MCF 10A (cell line): Measurements from ENCODE around the gene ATP6AP2. TPM values are rescaled to one million over a fixed set of nuclear protein-coding genes. Genes with fewer than 3 reads are reported as not detected.

Source experiments
- BruUV-seq: library from RNA; stranded (reverse); fragments of 400-500 nt; replicated peaks from 2 replicates; lab custom pipeline; 2021; lab: Mats Ljungman, UMichigan
- CTCF ChIA-PET: fragments of 300-600 bp; sonication (Branson Sonifier 250); formaldehyde crosslinking; extraction: SDS; loops from one replicate; lab custom pipeline; 2021; ENCODE audit warnings: antibody characterized with exemption, inconsistent platforms; lab: Yijun Ruan, JAX
- POLR2A ChIA-PET: fragments of 300-600, 350-650 bp; sonication (Branson Sonifier 250); formaldehyde crosslinking; extraction: SDS; loops from one replicate; lab custom pipeline; 2020; ENCODE audit warnings: antibody characterized with exemption, inconsistent platforms; lab: Yijun Ruan, JAX
- DNase-seq: peaks from one replicate; pipeline ENCODE4 v3.0.0-alpha.2; 2018; ENCODE audit not compliant: unreplicated experiment
- H3K27ac Mint-ChIP-seq: one replicate; pipeline ENCODE4 v1.8.0; 2022; ENCODE audit warnings: mild to moderate bottlenecking, low read depth, mixed read lengths; ENCODE audit not compliant: unreplicated experiment
- H3K27me3 Mint-ChIP-seq: one replicate; pipeline ENCODE4 v1.8.0; 2022; ENCODE audit warnings: mixed read lengths; ENCODE audit not compliant: insufficient read depth, unreplicated experiment
- H3K36me3 Mint-ChIP-seq: one replicate; pipeline ENCODE4 v1.8.0; 2022; ENCODE audit warnings: mild to moderate bottlenecking, moderate library complexity, mixed read lengths; ENCODE audit not compliant: insufficient read depth, unreplicated experiment
- H3K4me1 Mint-ChIP-seq: one replicate; pipeline ENCODE4 v1.8.0; 2022; ENCODE audit warnings: mixed read lengths; ENCODE audit not compliant: insufficient read depth, unreplicated experiment
- H3K4me3 Mint-ChIP-seq: one replicate; pipeline ENCODE4 v1.8.0; 2022; ENCODE audit warnings: mild to moderate bottlenecking, moderate library complexity, mixed read lengths; ENCODE audit not compliant: unreplicated experiment
- H3K9me3 Mint-ChIP-seq: one replicate; pipeline ENCODE4 v1.8.0; 2022; ENCODE audit warnings: mixed read lengths; ENCODE audit not compliant: unreplicated experiment
- intact Hi-C: fragments of 100-400 bp; cut with micrococcal nuclease; formaldehyde crosslinking; loops from 2 replicates; pipeline ENCODE4 v1.14.1; 2022
- total RNA-seq: library from RNA; stranded (reverse); gene quantifications from 2 replicates; pipeline ENCODE4 v1.2.3, GENCODE V29; 2022
- TF ChIP-seq, protein P1 (sequence below): fragments of 200-600 bp; IDR thresholded peaks from one replicate; pipeline ENCODE4 v1.8.0; 2022; ENCODE audit warnings: antibody characterized with exemption, mild to moderate bottlenecking; ENCODE audit not compliant: unreplicated experiment

Gene ATP6AP2
- total RNA-seq, 1 experiment from 2014 or later, result 69.4 TPM

- no peak overlapping the region for H3K4me3 Mint-ChIP-seq
- POLR2A ChIA-PET, result interaction anchor here (0.5 kb wide), 1 partner anchor 1107 kb away, joined by 4 read pairs; no protein-coding TSS in a partner anchor
- H3K27ac Mint-ChIP-seq, result no peak overlapping the region
- H3K9me3 Mint-ChIP-seq, result no peaks in the 10 kb centered on the region
- no peak for DNase-seq
- CTCF ChIA-PET, result interaction anchor here (0.7 kb wide), 2 partner anchors 11 to 146 kb away, joined by 3 read pairs; no protein-coding TSS in a partner anchor
- no TSS peak for BruUV-seq
- intact Hi-C loops, result no loop called here
- no peaks in the 10 kb centered on the region for H3K36me3 Mint-ChIP-seq
- TF ChIP-seq, protein P1, sequence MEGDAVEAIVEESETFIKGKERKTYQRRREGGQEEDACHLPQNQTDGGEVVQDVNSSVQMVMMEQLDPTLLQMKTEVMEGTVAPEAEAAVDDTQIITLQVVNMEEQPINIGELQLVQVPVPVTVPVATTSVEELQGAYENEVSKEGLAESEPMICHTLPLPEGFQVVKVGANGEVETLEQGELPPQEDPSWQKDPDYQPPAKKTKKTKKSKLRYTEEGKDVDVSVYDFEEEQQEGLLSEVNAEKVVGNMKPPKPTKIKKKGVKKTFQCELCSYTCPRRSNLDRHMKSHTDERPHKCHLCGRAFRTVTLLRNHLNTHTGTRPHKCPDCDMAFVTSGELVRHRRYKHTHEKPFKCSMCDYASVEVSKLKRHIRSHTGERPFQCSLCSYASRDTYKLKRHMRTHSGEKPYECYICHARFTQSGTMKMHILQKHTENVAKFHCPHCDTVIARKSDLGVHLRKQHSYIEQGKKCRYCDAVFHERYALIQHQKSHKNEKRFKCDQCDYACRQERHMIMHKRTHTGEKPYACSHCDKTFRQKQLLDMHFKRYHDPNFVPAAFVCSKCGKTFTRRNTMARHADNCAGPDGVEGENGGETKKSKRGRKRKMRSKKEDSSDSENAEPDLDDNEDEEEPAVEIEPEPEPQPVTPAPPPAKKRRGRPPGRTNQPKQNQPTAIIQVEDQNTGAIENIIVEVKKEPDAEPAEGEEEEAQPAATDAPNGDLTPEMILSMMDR, result no peak
- H3K4me1 Mint-ChIP-seq, result no peaks in the 10 kb centered on the region
- H3K27me3 Mint-ChIP-seq, result peaks cover 51% of the 10 kb centered on the region
Measured at GRCh38 chrX:40622479-40623138, 41.8 kb downstream of the ATP6AP2 start.

DNA sequence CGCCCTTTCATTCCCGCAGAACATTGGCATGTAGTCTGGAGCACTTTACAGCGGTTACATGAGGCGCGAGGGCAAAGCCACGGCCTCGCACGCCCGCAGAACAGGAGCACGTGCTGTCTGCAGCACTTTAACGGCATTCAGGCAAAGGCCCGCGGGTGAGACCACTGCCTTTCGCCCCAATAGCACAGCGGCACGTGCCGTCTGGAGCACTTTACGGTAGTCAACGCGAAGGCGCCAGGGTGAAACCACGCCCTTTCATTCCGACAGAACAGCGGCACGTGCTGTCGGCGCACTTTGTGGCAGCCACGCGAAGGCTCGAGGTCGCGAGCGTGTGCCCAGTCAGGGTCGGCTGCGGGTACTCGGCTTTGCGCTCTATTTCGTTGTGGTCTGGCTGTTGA lies 42.4 kb downstream of the ATP6AP2 start, which contains the start of gene MPC1L:
Gene MPC1L, plus strand, starts transcription at position 290 of the 398 bp plus-strand sequence. CDS start 138 bp downstream, outside the sequence.
- H3K4me3 Mint-ChIP-seq, result no peak within 1 kb of the TSS
- H3K27me3 Mint-ChIP-seq, result peaks cover 57% of the 10 kb centered on the region
- TF ChIP-seq, protein P1, result no peak
- BruUV-seq, result no TSS peak
- no peaks in the 10 kb centered on the region for H3K9me3 Mint-ChIP-seq
- no peaks in the 10 kb centered on the region for H3K4me1 Mint-ChIP-seq
- H3K36me3 Mint-ChIP-seq, result peaks cover 5% of the 10 kb centered on the region
- POLR2A ChIA-PET, result interaction anchor here (0.5 kb wide), 1 partner anchor 1107 kb away, joined by 4 read pairs; no protein-coding TSS in a partner anchor
- CTCF ChIA-PET, result no interaction called here
- no peak within 1 kb of the TSS for H3K27ac Mint-ChIP-seq
- DNase-seq, result no peak
- intact Hi-C loops, result no loop called here

DNA sequence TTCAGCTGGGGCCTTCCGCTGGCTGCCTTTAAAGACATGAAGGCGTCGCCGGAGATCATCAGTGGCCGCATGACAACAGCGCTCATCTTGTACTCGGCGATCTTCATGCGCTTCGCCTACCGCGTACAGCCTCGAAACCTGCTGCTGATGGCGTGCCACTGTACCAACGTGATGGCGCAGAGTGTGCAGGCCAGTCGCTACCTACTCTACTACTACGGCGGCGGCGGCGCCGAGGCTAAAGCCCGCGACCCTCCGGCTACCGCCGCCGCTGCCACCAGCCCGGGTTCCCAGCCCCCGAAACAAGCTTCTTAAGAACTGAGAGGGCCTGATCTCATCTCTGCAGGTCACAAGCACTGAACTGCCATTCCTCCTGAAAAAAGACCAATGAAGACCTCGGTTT lies 42.9 kb downstream of the ATP6AP2 start:
- H3K36me3 Mint-ChIP-seq, result peaks cover 10% of the 10 kb centered on the region
- intact Hi-C loops, result no loop called here
- POLR2A ChIA-PET, result no interaction called here

DNA sequence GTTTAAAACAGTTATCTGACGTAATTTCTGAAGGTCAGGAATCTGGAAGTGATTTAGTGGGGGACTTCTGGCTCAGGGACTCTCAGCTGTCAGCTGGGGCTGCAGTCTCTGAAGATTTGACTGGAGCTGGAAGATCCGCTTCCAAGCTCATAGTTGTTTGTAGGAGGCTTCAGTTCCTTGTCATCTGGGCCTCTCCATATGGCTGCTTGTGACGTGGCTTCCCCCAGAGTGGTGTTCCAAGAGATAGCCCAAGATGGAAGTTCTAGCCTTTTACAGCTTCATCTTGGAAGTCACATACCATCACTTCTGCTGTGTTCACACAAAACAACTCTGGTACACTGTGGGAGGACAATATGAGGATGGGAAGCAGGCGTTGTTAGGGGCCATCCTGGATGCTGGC lies 44.5 kb downstream of the ATP6AP2 start:
- no peak overlapping the region for H3K4me3 Mint-ChIP-seq
- POLR2A ChIA-PET, result interaction anchor here (0.6 kb wide), 1 partner anchor 1249 kb away, joined by 3 read pairs; no protein-coding TSS in a partner anchor
- TF ChIP-seq, protein P1, result no peak
- H3K27ac Mint-ChIP-seq, result no peak overlapping the region
- intact Hi-C loops, result no loop called here
- H3K36me3 Mint-ChIP-seq, result peaks cover 10% of the 10 kb centered on the region
- no peaks in the 10 kb centered on the region for H3K4me1 Mint-ChIP-seq
- peaks cover 63% of the 10 kb centered on the region for H3K27me3 Mint-ChIP-seq
- CTCF ChIA-PET, result interaction anchor here (0.8 kb wide), 1 partner anchor 581 kb away, joined by 3 read pairs; no protein-coding TSS in a partner anchor
- DNase-seq, result no peak
- H3K9me3 Mint-ChIP-seq, result no peaks in the 10 kb centered on the region
- BruUV-seq, result no TSS peak

More for the DNA sequence above, 42.9 kb downstream of the ATP6AP2 start:
- Mint-ChIP-seq H3K27ac (no peak overlapping the region), H3K27me3 (peaks cover 62% of the 10 kb centered on the region), H3K4me3 (no peak overlapping the region), H3K4me1 (no peaks in the 10 kb centered on the region), H3K9me3 (no peaks in the 10 kb centered on the region)
- TF ChIP-seq, protein P1, result no peak
- BruUV-seq, result no TSS peak
- no peak for DNase-seq
- CTCF ChIA-PET, result no interaction called here
